B cell (primary cell): ENCODE data around the gene PKP2. TPM values are rescaled to one million over a fixed set of nuclear protein-coding genes. Genes with fewer than 3 reads are reported as not detected.

Experiments
- ATAC-seq: fragments of 200-7000 bp; cut with Tn5 transposase; one replicate; pipeline ENCODE4 v1.10.0; 2021; ENCODE audit warnings: low read depth, mild to moderate bottlenecking, moderate number of reproducible peaks, moderate library complexity
- CTCF ChIA-PET: fragments of 350-600 bp; sonication (Branson Sonifier 250); formaldehyde crosslinking; loops from one replicate; lab custom pipeline; 2021; ENCODE audit warnings: antibody characterized with exemption, inconsistent platforms; lab: Charles Lee
- POLR2A ChIA-PET: fragments of 350-600 bp; sonication (Branson Sonifier 250); formaldehyde crosslinking; loops from one replicate; lab custom pipeline; 2021; ENCODE audit warnings: antibody characterized with exemption; lab: Charles Lee
- DNase-seq: peaks from one replicate; pipeline ENCODE4 v3.0.0; 2013
- H2AFZ ChIP-seq: 2 replicates; pipeline ENCODE4 v1.6.1; 2012; ENCODE audit warnings: mild to moderate bottlenecking, low read depth, low read length; ENCODE audit not compliant: insufficient read depth, poor library complexity, severe bottlenecking
- H3K27ac ChIP-seq, 2 donors: 1 replicate in 1 of 2; 2 replicates in 1 of 2; pipeline ENCODE4 v1.5.1; 2012 to 2013; ENCODE audit warnings: low read length in 2 of 2, mild to moderate bottlenecking in 2 of 2, moderate library complexity in 1 of 2
- H3K27me3 ChIP-seq, 4 experiments: fragments of 200-600 bp in 1 of 4; sonication (generic) in 1 of 4; replicated peaks in 1 of 4; 1 replicate in 2 of 4; 2 replicates in 2 of 4; pipeline versions ENCODE4 v1.6.1 to v1.7.0; 2013 to 2016; ENCODE audit warnings: low read length in 3 of 4, mild to moderate bottlenecking in 2 of 4, mixed read lengths in 1 of 4, moderate library complexity in 1 of 4; ENCODE audit not compliant: insufficient read depth in 4 of 4, control insufficient read depth in 3 of 4; ENCODE audit errors: control extremely low read depth in 1 of 4
- H3K36me3 ChIP-seq, 2 experiments: replicated peaks in 1 of 2; 1 replicate in 1 of 2; 2 replicates in 1 of 2; pipeline versions ENCODE4 v1.6.1 to v1.7.1; 2013; ENCODE audit warnings: low read length in 1 of 2; ENCODE audit not compliant: insufficient read depth in 2 of 2, control insufficient read depth in 1 of 2; ENCODE audit errors: control extremely low read depth in 1 of 2, extremely low read depth in 1 of 2
- H3K4me1 ChIP-seq, 2 donors: fragments of 200-600 bp in 1 of 2; sonication (generic) in 1 of 2; 1 replicate in 1 of 2; 2 replicates in 1 of 2; pipeline versions ENCODE4 v1.5.1 to v1.6.1; 2013 to 2017; ENCODE audit warnings: low read length in 2 of 2; ENCODE audit not compliant: control insufficient read depth in 2 of 2, insufficient read depth in 2 of 2
- H3K4me2 ChIP-seq: replicated peaks from 2 replicates; pipeline ENCODE3; 2012; ENCODE audit warnings: mild to moderate bottlenecking, low read depth, low read length; ENCODE audit not compliant: poor library complexity, severe bottlenecking
- H3K4me3 ChIP-seq, 5 experiments: fragments of 200-600 bp in 1 of 5; sonication (generic) in 1 of 5; 1 replicate in 3 of 5; 2 replicates in 2 of 5; pipeline versions ENCODE4 v1.5.1 to v1.7.0; 2011 to 2016; ENCODE audit warnings: low read length in 4 of 5, mild to moderate bottlenecking in 4 of 5, low read depth in 2 of 5, control low read depth in 1 of 5, moderate library complexity in 1 of 5; ENCODE audit not compliant: insufficient read depth in 1 of 5; ENCODE audit errors: control extremely low read depth in 1 of 5, extremely low read depth in 1 of 5
- H3K79me2 ChIP-seq: fragments of 200-600 bp; sonication (generic); one replicate; pipeline ENCODE4 v1.6.0; 2016; ENCODE audit warnings: low read length; ENCODE audit not compliant: control insufficient read depth, insufficient read depth
- H3K9ac ChIP-seq: fragments of 200-600 bp; sonication (generic); 2 replicates; pipeline ENCODE4 v1.6.1; 2017; ENCODE audit warnings: mild to moderate bottlenecking, low read length, moderate library complexity
- H3K9me3 ChIP-seq, 3 donors: one replicate each; pipeline versions ENCODE4 v1.6.1 to v1.7.1; 2013; ENCODE audit warnings: low read length in 2 of 3; ENCODE audit not compliant: control insufficient read depth in 2 of 3, insufficient read depth in 1 of 3; ENCODE audit errors: control extremely low read depth in 1 of 3
- H4K20me1 ChIP-seq: 2 replicates; pipeline ENCODE4 v1.6.0; 2012; ENCODE audit warnings: mild to moderate bottlenecking, low read length; ENCODE audit not compliant: insufficient read depth, control insufficient read depth, poor library complexity, severe bottlenecking
- H3K27ac Mint-ChIP-seq: one replicate; pipeline ENCODE4 v1.8.0; 2021; ENCODE audit warnings: mixed read lengths
- H3K27me3 Mint-ChIP-seq: one replicate; pipeline ENCODE4 v1.8.0; 2021; ENCODE audit warnings: mixed read lengths
- H3K4me1 Mint-ChIP-seq: one replicate; pipeline ENCODE4 v1.8.0; 2021; ENCODE audit warnings: mixed read lengths
- H3K4me3 Mint-ChIP-seq: one replicate; pipeline ENCODE4 v1.8.0; 2021; ENCODE audit warnings: mixed read lengths
- H3K9me3 Mint-ChIP-seq: one replicate; pipeline ENCODE4 v1.8.0; 2022; ENCODE audit warnings: mixed read lengths; ENCODE audit not compliant: insufficient read depth
- EZH2 ChIP-seq: IDR thresholded peaks from 2 replicates; pipeline ENCODE4 v1.6.1; 2012; ENCODE audit warnings: borderline replicate concordance, low read depth, mild to moderate bottlenecking, moderate library complexity, low read length; ENCODE audit not compliant: insufficient read depth, poor library complexity, severe bottlenecking
- WGBS: methylation state at CpG from one replicate; pipeline ENCODE4 v1.1.5; 2013; ENCODE audit warnings: missing lambda C conversion rate; ENCODE audit not compliant: insufficient coverage; 5-methylcytosine and 5-hydroxymethylcytosine counted together
- intact Hi-C: fragments of 100-400 bp; cut with micrococcal nuclease; formaldehyde crosslinking; loops from one replicate; pipeline ENCODE4 v1.10.0; 2022
- polyA plus RNA-seq: library from polyadenylated mRNA; depleted of rRNA; stranded (reverse); fragments of >200 nt; gene quantifications from 2 replicates; pipeline ENCODE4 v1.2.3, GENCODE V29; 2012
- total RNA-seq, 2 donors: library from RNA; stranded (reverse); fragments of 120-200 nt in 1 of 2; gene quantifications; 1 replicate in 1 of 2; 2 replicates in 1 of 2; pipeline versions ENCODE4 v1.2.3 to v1.2.4, GENCODE V29; 2013 to 2022
- TF ChIP-seq, protein P1 (sequence below): fragments of 200-600 bp; IDR thresholded peaks from one replicate; pipeline ENCODE4 v1.8.0; 2022; ENCODE audit warnings: antibody characterized with exemption, mild to moderate bottlenecking

PKP2 gene
- total and polyA plus RNA-seq, 2 donors (not counting 1 experiment from before 2014, with no cell fraction given): not detected

DNA sequence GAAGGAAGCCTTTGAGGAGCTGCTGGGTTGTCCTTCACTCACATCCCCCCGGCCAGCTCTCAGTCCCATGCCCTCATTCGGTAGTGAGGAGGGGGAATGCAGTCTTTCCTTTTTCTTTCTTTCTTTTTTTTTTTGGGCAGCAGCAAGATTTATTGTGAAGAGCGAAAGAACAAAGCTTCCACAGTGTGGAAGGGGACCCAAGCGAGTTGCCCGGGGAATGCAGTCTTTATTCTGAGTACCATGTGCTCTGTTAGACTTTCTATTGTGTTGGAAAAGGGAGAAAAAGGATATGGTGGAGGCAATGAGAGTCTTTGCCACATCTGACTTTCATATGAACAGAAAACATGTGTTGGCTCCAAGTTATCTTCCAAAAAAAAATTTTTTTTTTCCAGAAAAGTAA lies 111.0 kb downstream of the PKP2 start:
- no peaks in the 10 kb centered on the region for H3K27me3 ChIP-seq
- H3K9ac ChIP-seq: no peak overlapping the region
- H3K27ac ChIP-seq: no peak overlapping the region
- H3K4me1 ChIP-seq: no peaks in the 10 kb centered on the region
- no peak overlapping the region for H3K4me3 ChIP-seq
- H3K4me2 ChIP-seq: no peak overlapping the region
- H3K27me3 Mint-ChIP-seq: peaks cover 16% of the 10 kb centered on the region
- intact Hi-C loops: no loop called here
- H3K9me3 Mint-ChIP-seq: no peaks in the 10 kb centered on the region
- ATAC-seq (no peak), DNase-seq (no peak)
- no peaks in the 10 kb centered on the region for H3K79me2 ChIP-seq
- 83% methylated on average over 2 of the region's 5 CpGs for WGBS
- no peaks in the 10 kb centered on the region for H3K4me1 Mint-ChIP-seq
- no peak overlapping the region for H3K4me3 Mint-ChIP-seq
- H4K20me1 ChIP-seq: no peaks in the 10 kb centered on the region
- H2AFZ ChIP-seq: no peak overlapping the region
- ChIA-PET CTCF (no interaction called here), POLR2A (no interaction called here)
- no peak for TF ChIP-seq EZH2
- TF ChIP-seq, protein P1, sequence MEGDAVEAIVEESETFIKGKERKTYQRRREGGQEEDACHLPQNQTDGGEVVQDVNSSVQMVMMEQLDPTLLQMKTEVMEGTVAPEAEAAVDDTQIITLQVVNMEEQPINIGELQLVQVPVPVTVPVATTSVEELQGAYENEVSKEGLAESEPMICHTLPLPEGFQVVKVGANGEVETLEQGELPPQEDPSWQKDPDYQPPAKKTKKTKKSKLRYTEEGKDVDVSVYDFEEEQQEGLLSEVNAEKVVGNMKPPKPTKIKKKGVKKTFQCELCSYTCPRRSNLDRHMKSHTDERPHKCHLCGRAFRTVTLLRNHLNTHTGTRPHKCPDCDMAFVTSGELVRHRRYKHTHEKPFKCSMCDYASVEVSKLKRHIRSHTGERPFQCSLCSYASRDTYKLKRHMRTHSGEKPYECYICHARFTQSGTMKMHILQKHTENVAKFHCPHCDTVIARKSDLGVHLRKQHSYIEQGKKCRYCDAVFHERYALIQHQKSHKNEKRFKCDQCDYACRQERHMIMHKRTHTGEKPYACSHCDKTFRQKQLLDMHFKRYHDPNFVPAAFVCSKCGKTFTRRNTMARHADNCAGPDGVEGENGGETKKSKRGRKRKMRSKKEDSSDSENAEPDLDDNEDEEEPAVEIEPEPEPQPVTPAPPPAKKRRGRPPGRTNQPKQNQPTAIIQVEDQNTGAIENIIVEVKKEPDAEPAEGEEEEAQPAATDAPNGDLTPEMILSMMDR: no peak
- H3K36me3 ChIP-seq: no peaks in the 10 kb centered on the region
- no peak overlapping the region for H3K27ac Mint-ChIP-seq
- H3K9me3 ChIP-seq: no peaks in the 10 kb centered on the region

DNA sequence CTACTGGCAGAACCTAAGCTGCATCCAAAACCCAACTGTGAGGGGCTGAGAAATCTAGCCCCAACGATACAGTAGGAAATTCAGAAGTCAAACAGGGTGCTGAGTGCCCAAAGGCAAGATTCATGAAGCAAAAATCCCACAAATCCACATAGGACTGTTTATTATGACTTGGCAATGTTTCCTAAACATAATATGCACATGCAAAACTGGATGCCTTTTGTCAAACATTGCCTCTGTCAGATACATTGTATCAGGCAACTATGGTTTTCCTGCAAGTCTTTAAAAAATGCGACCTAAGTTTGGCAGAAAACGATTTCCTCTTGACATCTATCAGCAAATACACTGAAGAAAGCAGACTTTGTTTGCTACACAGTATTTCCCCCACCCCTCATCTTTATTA lies 113.5 kb downstream of the PKP2 start:
- H3K4me1 Mint-ChIP-seq: no peaks in the 10 kb centered on the region
- no peaks in the 10 kb centered on the region for H3K9me3 Mint-ChIP-seq
- H3K4me3 Mint-ChIP-seq: no peak overlapping the region
- no peak overlapping the region for H3K9ac ChIP-seq
- H3K27me3 ChIP-seq: peaks cover 0 to 7% (median 0%) of the 10 kb centered on the region in 4 experiments
- no peak overlapping the region for H3K4me3 ChIP-seq
- POLR2A ChIA-PET: no interaction called here
- H3K27ac Mint-ChIP-seq: no peak overlapping the region
- no peaks in the 10 kb centered on the region for H3K79me2 ChIP-seq
- WGBS: 67% methylated on average over 1 of the region's 3 CpGs
- no peak overlapping the region for H3K4me2 ChIP-seq
- H4K20me1 ChIP-seq: no peaks in the 10 kb centered on the region
- H3K36me3 ChIP-seq: no peaks in the 10 kb centered on the region
- TF ChIP-seq, protein P1: no peak
- no peak for TF ChIP-seq EZH2
- no peak for DNase-seq
- H3K27ac ChIP-seq: no peak overlapping the region
- no peak for ATAC-seq
- no peaks in the 10 kb centered on the region for H3K9me3 ChIP-seq
- intact Hi-C loops: no loop called here
- CTCF ChIA-PET: no interaction called here
- H2AFZ ChIP-seq: no peak overlapping the region
- peaks cover 22% of the 10 kb centered on the region for H3K27me3 Mint-ChIP-seq
- H3K4me1 ChIP-seq: no peaks in the 10 kb centered on the region
